K562 (cell line): Measurements from ENCODE around the gene RNF31. TPM values are rescaled to one million over a fixed set of nuclear protein-coding genes. Genes with fewer than 3 reads are reported as not detected.

ENCODE experiments used
- ATAC-seq: fragments of 200-7000 bp; cut with Tn5 transposase; 3 replicates; pipeline ENCODE4 v1.9.1; 2020; ENCODE audit warnings: moderate library complexity
- BruUV-seq: library from RNA; stranded (reverse); fragments of 400-500 nt; replicated peaks from 2 replicates; lab custom pipeline; 2021; lab: Mats Ljungman, UMichigan
- CTCF ChIA-PET: fragments of 300-600 bp; formaldehyde crosslinking; extraction: SDS; loops from one replicate; lab custom pipeline; 2021; ENCODE audit warnings: low intra/inter-chr PET ratio; lab: Yijun Ruan, JAX
- POLR2A ChIA-PET: fragments of 300-600, 350-650 bp; sonication (Branson Sonifier 250); formaldehyde crosslinking; extraction: SDS; loops from one replicate; lab custom pipeline; 2021; ENCODE audit warnings: antibody characterized with exemption, inconsistent platforms; lab: Yijun Ruan, JAX
- DNase-seq, 4 experiments: peaks; one replicate each; pipeline versions ENCODE4 v3.0.0 to v3.0.0-alpha.2; 2011 to 2018; ENCODE audit warnings: low spot score in 3 of 4, mixed read lengths in 3 of 4; ENCODE audit errors: extremely low read depth in 1 of 4
- FAIRE-seq: peaks from 2 replicates; lab custom pipeline; 2011; peaks lifted over from hg19 to GRCh38; lab: Jason Lieb, UNC
- H2AFZ ChIP-seq: 2 replicates; pipeline ENCODE4 v1.6.0; 2011; ENCODE audit warnings: low read depth, low read length, control low read depth, inconsistent platforms
- H3K27ac ChIP-seq: fragments of 200-600 bp; 3 replicates; pipeline ENCODE4 v1.8.0; 2011; ENCODE audit warnings: low read depth, mild to moderate bottlenecking, control low read depth, inconsistent platforms, low read length, moderate library complexity, mixed read lengths; ENCODE audit errors: extremely low read depth
- H3K27me3 ChIP-seq, 2 experiments: fragments of 300-600 bp in 1 of 2; 2 replicates in 1 of 2; 3 replicates in 1 of 2; pipeline versions ENCODE4 v1.6.0 to v1.8.0; 2011; ENCODE audit warnings: inconsistent platforms in 2 of 2, low read length in 2 of 2, mild to moderate bottlenecking in 1 of 2, mixed read lengths in 1 of 2, moderate library complexity in 1 of 2; ENCODE audit not compliant: control insufficient read depth in 2 of 2, insufficient read depth in 2 of 2
- H3K36me3 ChIP-seq: fragments of 300-600 bp; 3 replicates; pipeline ENCODE4 v1.8.0; 2011; ENCODE audit warnings: mild to moderate bottlenecking, low read length, inconsistent platforms; ENCODE audit not compliant: control insufficient read depth, insufficient read depth
- H3K4me1 ChIP-seq, 2 experiments: fragments of 200-600 bp in 1 of 2; replicated peaks in 1 of 2; 2 replicates in 1 of 2; 3 replicates in 1 of 2; pipeline versions ENCODE4 v1.5.1 to v1.8.0; 2011; ENCODE audit warnings: inconsistent platforms in 2 of 2, low read length in 2 of 2, mild to moderate bottlenecking in 1 of 2, mixed read lengths in 1 of 2, moderate library complexity in 1 of 2; ENCODE audit not compliant: control insufficient read depth in 2 of 2, insufficient read depth in 2 of 2
- H3K4me2 ChIP-seq: 2 replicates; pipeline ENCODE4 v1.6.1; 2011; ENCODE audit warnings: low read length, control low read depth, inconsistent platforms, mixed read lengths; ENCODE audit not compliant: insufficient read depth
- H3K4me3 ChIP-seq: fragments of 200-600 bp; sonication (generic), shearing (Covaris generic); 2 replicates; pipeline ENCODE4 v1.5.1; 2016; ENCODE audit warnings: control low read depth, inconsistent platforms
- H3K79me2 ChIP-seq: fragments of 200-600 bp; 3 replicates; pipeline ENCODE4 v1.8.0; 2011; ENCODE audit warnings: low read length, inconsistent platforms; ENCODE audit not compliant: control insufficient read depth, insufficient read depth
- H3K9ac ChIP-seq, 2 experiments: 2 replicates each; pipeline versions ENCODE4 v1.6.0 to v1.6.1; 2011; ENCODE audit warnings: low read depth in 2 of 2, low read length in 2 of 2, control low read depth in 1 of 2, inconsistent platforms in 1 of 2, mild to moderate bottlenecking in 1 of 2, mixed read lengths in 1 of 2; ENCODE audit not compliant: insufficient read depth in 1 of 2
- H3K9me1 ChIP-seq: one replicate; pipeline ENCODE4 v1.6.0; 2011; ENCODE audit warnings: inconsistent platforms, mild to moderate bottlenecking, low read length, moderate library complexity; ENCODE audit not compliant: control insufficient read depth, insufficient read depth
- H3K9me3 ChIP-seq: replicated peaks from 2 replicates; pipeline ENCODE4 v1.5.1; 2011; ENCODE audit warnings: low read depth, low read length, inconsistent platforms; ENCODE audit not compliant: control insufficient read depth, insufficient read depth
- H4K20me1 ChIP-seq: replicated peaks from 2 replicates; pipeline ENCODE4 v1.6.1; 2011; ENCODE audit warnings: low read length, inconsistent platforms, mixed read lengths; ENCODE audit not compliant: control insufficient read depth, insufficient read depth
- HNRNPUL1 ChIP-seq: fragments of 200-400 bp; formaldehyde crosslinking; IDR thresholded peaks from 2 replicates; pipeline ENCODE4 v1.6.1; 2017; ENCODE audit warnings: low read length
- TAF1 ChIP-seq: IDR thresholded peaks from 2 replicates; pipeline ENCODE4 v1.6.1; 2011; ENCODE audit warnings: mild to moderate bottlenecking, low read length, moderate library complexity; ENCODE audit not compliant: insufficient read depth, control insufficient read depth, severe bottlenecking; ENCODE audit errors: extremely low read depth
- WGBS: fragments of 100-300 bp; shearing (Covaris generic); methylation state at CpG from one replicate; pipeline ENCODE4 v1.1.6; 2016; ENCODE audit warnings: low coverage, mixed read lengths; ENCODE audit not compliant: insufficient coverage; ENCODE audit errors: missing lambda C conversion rate; 5-methylcytosine and 5-hydroxymethylcytosine counted together
- in situ Hi-C: fragments of 300-500 bp; cut with MboI; formaldehyde crosslinking; loops from 4 replicates; pipeline ENCODE4 v1.15.0; 2018; ENCODE audit warnings: inconsistent platforms, mixed read lengths
- intact Hi-C: fragments of 100-400 bp; cut with micrococcal nuclease; formaldehyde crosslinking; loops from 2 replicates; pipeline ENCODE4 v1.14.2; 2022
- polyA plus RNA-seq, 8 experiments: library from polyadenylated mRNA; depleted of rRNA in 4 of 8; stranded (reverse) in 5 of 8; unstranded in 3 of 8; fragments of >200 nt; fragmentation: Nextera tagmentation in 2 of 8; fragmentation: Illumina TruSeq in 1 of 8; extraction: Ambion mirVana in 2 of 8; extraction: Trizol in 1 of 8; gene quantifications; 2 replicates each; pipeline versions ENCODE4 v1.2.1 to v1.2.3, GENCODE V29; 2011 to 2014; ENCODE audit warnings: inconsistent platforms in 1 of 8, missing spikeins in 1 of 8
- total RNA-seq, 7 experiments: library from RNA; depleted of rRNA in 6 of 7; stranded (reverse); fragments of >200 nt in 6 of 7; fragmentation: Illumina TruSeq in 2 of 7; extraction: Trizol in 2 of 7; gene quantifications; 2 replicates each; pipeline versions ENCODE4 v1.2.1 to v1.2.3, GENCODE V29; 2011 to 2021; ENCODE audit warnings: low replicate concordance in 1 of 7
- TF ChIP-seq, protein P1 (sequence below): fragments of 200-800 bp; sonication (Bioruptor generic); IDR thresholded peaks from 2 replicates; pipeline ENCODE4 v1.6.1; 2017; ENCODE audit warnings: missing genetic modification characterization, missing compliant biosample characterization

The RNF31 gene
- total and polyA plus RNA-seq, 9 of the 15 experiments (the other 6 are each of a cell fraction or from before 2014, with no cell fraction given), result 3.1 to 47.6 (median 19.1) TPM

DNA sequence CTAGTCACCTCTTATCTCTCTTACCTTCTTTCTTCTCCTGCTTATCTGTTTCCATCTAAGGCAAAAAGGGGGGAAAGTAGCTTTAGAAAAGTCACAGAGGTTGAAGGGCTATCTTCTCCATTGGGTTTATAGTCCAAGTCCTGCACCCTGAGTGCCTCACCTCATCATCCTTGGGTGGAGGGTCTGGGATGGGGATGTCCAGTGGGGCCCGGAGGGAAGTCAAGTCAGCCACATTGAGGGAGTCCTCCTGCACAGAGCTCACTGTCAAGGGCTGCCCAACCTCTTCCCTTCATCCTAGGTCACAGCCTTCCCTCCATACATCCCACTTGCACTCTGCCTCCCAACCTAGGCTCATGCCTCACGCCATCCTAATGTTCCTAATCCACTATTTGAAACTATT is 2.1 kb upstream of the RNF31 start:
- Histone ChIP-seq H3K9ac (peak overlapping the region; percentile 81 to 97; a peak in 2 of 4 replicates), H3K9me1 (peaks cover 5% of the 10 kb centered on the region), H3K36me3 (peaks cover 42% of the 10 kb centered on the region; the same call in 2 of the 3 replicates), H4K20me1 (no peaks in the 10 kb centered on the region), H3K79me2 (peaks cover 50% of the 10 kb centered on the region), H2AFZ (no peak overlapping the region), H3K27ac (no peak overlapping the region; the same call in 2 of the 3 replicates), H3K4me3 (peak overlapping the region; percentile 98; the same call in 1 of the 2 replicates), H3K4me1 (peaks cover 33 to 53% of the 10 kb centered on the region in 2 experiments; a peak in 4 of 5 replicates), H3K9me3 (no peaks in the 10 kb centered on the region), H3K27me3 (no peaks in the 10 kb centered on the region), H3K4me2 (peak overlapping the region; percentile 98)
- in situ Hi-C loops, result no loop called here
- CTCF ChIA-PET, result no interaction called here
- WGBS, result 53% methylated on average over 2 of the region's 2 CpGs
- POLR2A ChIA-PET, result interaction anchor here (0.7 to 1.8 kb wide), 3 partner anchors 8 to 84 kb away, joined by 3 to 4 read pairs (median 3); no protein-coding TSS in a partner anchor
- no peak for TF ChIP-seq TAF1
- TF ChIP-seq, protein P1, sequence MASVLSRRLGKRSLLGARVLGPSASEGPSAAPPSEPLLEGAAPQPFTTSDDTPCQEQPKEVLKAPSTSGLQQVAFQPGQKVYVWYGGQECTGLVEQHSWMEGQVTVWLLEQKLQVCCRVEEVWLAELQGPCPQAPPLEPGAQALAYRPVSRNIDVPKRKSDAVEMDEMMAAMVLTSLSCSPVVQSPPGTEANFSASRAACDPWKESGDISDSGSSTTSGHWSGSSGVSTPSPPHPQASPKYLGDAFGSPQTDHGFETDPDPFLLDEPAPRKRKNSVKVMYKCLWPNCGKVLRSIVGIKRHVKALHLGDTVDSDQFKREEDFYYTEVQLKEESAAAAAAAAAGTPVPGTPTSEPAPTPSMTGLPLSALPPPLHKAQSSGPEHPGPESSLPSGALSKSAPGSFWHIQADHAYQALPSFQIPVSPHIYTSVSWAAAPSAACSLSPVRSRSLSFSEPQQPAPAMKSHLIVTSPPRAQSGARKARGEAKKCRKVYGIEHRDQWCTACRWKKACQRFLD (CRISPR knock-in tag), result no peak
- TF ChIP-seq HNRNPUL1, result no peak
- ATAC-seq (no peak), DNase-seq (no peak), FAIRE-seq (no peak)
- no TSS peak for BruUV-seq
- intact Hi-C loops, result loop anchor here (10.0 kb wide), 1 partner anchor 50 kb away; the partner anchor contains the start of gene PCK2
